HG02981 (cell line): Measurements from ENCODE around the gene POLR3B.

Source experiments
- ATAC-seq: cut with Tn5 transposase; IDR thresholded peaks from one replicate; pipeline ENCODE4 v1.9.1; 2021; ENCODE audit warnings: mild to moderate bottlenecking, moderate library complexity; ENCODE audit not compliant: unreplicated experiment

POLR3B gene

GRCh38 chr12:106527356-106527755 lies 169.8 kb downstream of the POLR3B start:
- ATAC-seq, result no peak

- no peak for ATAC-seq
These were observed 183.7 kb downstream of the POLR3B start for GRCh38 chr12:106541201-106541600.

- ATAC-seq, result no peak
These were observed 193.9 kb downstream of the POLR3B start for GRCh38 chr12:106551410-106551809.

- no peak for ATAC-seq
These were observed 194.7 kb downstream of the POLR3B start for GRCh38 chr12:106552228-106552627.
